GM12873 (cell line): Measurements from ENCODE around the gene ALS2CL.

Source experiments
- TF ChIP-seq, protein P1 (sequence below): IDR thresholded peaks from 2 replicates; pipeline ENCODE4 v1.5.1; 2012; ENCODE audit warnings: low read depth, mild to moderate bottlenecking, moderate library complexity, low read length, control low read depth; ENCODE audit not compliant: insufficient read depth; ENCODE audit errors: missing control alignments

ALS2CL gene

DNA sequence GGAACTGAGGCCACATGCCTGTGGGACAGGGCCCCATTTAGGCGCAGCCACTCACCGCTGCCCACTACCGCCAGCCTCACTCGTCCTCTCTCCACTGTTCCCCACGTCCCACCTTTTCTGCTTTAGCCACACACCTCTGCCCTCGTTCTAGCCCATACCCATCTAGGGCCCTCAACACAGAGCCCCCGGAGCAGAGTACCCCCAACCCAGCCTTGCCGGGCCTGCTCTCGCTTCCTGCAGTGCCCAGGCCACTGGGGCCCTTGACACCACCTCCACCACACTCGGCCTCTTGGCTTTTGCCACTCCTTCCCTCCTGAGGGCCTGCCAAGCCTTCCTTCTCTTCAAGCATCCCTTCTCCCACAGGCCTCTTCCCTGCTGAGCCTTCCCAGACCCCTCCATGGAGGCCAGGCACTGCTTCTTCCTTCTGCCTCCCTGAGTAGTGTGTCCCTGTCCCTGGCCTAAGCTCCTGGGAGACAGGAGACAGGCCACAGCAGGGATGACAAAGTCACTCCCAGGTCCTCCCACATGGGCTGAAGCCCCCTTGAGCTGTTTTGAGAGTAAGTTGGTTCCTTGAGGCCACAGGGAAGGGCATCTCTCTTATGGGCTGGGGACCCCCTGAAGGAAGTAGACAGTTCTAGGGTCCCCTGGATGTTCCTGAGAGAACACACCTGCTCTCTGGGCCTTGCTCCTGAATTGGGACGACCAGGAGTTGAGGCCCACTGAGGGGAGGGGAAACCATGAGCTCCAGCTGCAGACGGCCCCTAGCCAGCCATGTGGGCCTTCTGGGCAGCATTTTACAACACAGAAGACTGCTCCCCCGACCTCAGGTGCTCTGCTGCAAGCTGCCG lies 19.8 kb upstream of the ALS2CL start:
- TF ChIP-seq, protein P1, sequence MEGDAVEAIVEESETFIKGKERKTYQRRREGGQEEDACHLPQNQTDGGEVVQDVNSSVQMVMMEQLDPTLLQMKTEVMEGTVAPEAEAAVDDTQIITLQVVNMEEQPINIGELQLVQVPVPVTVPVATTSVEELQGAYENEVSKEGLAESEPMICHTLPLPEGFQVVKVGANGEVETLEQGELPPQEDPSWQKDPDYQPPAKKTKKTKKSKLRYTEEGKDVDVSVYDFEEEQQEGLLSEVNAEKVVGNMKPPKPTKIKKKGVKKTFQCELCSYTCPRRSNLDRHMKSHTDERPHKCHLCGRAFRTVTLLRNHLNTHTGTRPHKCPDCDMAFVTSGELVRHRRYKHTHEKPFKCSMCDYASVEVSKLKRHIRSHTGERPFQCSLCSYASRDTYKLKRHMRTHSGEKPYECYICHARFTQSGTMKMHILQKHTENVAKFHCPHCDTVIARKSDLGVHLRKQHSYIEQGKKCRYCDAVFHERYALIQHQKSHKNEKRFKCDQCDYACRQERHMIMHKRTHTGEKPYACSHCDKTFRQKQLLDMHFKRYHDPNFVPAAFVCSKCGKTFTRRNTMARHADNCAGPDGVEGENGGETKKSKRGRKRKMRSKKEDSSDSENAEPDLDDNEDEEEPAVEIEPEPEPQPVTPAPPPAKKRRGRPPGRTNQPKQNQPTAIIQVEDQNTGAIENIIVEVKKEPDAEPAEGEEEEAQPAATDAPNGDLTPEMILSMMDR = no peak

DNA sequence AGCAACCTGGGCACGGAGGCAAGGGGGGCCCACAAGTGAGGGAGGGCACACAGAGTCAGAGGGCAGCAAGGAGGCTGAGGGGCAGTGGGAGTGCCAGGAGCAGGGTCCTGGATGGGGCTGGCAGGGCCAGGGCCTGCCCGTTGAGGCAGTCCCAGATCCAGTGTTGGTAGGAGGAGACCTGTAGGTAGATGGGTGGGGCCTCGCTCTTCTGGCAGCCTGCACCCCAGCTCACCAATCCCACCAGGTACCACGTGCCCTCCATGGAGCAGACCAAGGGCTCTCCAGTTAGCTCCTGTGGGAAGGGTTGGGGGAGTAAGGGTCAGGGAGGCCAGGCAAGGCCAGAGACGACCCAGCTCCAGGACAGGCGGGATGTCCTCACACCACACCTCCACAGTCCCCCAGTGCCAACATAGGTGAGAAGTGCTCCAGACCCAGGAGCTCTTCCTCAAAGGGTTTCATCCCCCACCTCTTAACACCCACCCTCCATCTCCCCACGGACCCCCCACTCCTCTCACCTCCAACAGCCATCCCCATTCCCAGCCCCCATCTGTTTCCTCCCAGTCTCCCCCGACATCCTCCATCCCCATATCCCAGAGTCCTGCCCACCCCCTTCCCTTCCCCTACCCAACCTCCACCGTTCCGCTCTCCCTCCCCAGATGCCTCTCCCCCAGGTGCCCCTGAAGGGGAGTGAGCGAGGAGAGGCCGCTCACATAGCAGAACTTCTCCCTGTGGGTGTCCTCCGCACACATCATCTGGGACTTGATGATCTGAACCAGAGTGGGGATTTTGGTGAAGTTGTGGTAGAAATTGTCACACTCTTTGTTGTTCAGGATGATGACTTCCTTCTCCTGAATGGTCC lies 18.9 kb upstream of the ALS2CL start:
- TF ChIP-seq, protein P1 = no peak

DNA sequence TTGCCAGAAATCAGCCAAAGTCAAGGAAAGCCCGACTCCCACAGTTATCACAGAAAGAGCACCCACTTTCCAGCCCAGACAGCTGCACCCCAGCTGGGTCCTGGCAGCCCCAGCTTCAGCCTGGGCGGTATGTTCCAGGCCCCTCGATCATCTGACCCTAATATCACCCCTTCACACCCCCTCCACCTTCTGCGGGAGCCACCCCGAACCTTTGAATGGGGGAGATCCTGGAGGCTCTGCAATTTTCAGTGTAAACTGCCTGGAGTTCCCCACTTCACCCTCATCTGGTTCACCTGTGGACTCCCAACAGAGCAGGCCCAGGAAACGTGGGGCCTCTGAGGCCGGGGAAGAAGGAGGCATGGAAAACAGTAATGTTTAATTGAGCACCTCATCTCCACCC lies 18.3 kb upstream of the ALS2CL start:
- TF ChIP-seq, protein P1 = no peak

DNA sequence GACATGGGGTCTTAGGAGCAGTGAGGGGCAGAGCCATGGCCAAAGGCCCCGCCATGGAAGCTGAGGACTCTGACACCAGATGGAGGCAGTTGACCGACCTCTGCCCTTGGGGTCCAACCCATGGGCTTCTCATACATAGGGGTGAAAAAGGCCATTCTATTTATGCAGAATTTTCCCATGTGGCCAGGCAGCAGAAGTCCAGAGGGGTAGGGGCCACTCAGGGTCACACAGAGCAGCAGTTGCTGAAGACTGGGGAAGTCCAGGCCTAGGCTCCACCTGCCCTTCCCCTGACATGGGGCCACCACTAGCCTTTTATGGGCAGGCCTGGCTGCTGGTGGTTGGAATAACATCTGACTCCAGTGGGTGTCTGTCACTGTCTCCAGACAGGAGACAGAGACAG lies 17.8 kb upstream of the ALS2CL start:
- TF ChIP-seq, protein P1 = no peak

DNA sequence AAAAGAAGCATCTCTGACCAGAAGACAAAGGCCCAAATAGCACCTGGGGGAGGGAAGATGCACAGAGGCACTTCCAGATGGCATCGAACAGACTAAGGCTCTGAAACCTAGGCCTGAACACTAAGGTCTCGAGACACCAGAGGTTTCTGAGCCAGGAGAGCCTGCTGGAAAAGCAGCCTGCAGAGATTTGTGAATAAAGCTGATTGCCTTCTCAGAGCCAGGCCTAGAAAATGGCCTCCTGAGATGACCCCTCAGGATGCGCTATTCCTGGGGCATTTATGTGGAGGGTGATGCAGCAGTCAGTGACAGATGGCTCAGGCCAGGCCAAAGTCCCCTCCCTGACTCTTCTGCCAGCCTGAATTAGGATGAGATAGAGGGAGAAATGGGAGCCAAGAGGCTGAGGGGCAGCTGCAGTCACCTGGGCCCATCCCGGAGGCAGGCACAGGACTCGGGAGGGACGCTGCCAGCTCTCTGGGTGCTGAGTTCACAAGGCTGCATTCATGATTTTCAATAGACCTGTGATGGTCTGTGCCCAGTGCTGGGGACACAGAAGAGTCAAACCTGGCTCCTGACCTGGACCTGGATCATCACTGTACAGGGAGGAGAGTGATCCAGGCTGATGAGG lies 17.3 kb upstream of the ALS2CL start:
- TF ChIP-seq, protein P1 = no peak

DNA sequence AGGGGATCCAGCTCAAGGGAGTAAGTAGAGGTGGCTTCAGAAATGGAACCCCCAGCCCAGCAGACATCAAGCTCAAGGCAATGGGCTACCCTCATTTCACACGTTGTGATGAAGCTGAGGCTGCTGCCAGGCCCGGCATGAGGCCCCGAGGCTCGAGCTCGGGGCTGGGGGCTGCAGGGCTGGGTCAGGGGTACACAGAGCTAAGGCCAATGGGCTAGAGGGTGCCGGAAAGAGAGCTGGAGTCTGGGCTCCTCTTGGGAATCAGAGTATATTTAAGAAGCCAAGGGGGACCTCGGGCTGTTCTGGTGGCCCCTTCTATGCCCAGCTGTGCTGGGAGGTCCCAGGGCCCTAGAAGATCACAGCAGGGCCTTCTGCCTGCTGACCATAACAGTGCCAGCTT lies 16.8 kb upstream of the ALS2CL start:
- TF ChIP-seq, protein P1 = no peak

DNA sequence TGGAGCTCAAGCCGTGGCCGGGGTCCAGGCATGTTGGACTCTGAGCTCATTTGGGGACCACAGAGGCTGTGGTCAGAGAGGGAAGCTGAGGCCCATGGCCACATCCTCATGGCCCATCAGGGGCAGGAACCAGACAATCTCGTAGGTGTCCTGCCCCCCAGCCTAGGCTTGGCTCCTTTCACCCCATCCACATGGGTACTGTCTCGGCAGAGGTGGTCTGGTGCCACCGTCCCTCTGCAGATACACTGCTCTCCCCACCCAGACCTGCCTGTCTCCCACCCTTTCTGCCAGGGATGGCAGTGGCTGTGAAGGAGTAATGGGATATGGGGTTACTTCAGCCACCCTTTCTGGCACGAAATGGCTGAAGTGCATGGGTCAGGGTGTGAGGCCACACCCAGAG lies 16.2 kb upstream of the ALS2CL start:
- TF ChIP-seq, protein P1 = no peak
